Type B pancreatic cell (in vitro differentiated cells): Measurements from ENCODE around the gene STX1B. TPM values are rescaled to one million over a fixed set of nuclear protein-coding genes. Genes with fewer than 3 reads are reported as not detected.

ENCODE experiments used
- DNase-seq: peaks from one replicate; pipeline ENCODE4 v3.0.0; 2021; ENCODE audit warnings: mixed read lengths; ENCODE audit not compliant: unreplicated experiment; ENCODE audit errors: extremely low spot score
- H3K27ac Mint-ChIP-seq: 2 replicates; pipeline ENCODE4 v1.8.0; 2021; ENCODE audit warnings: mild to moderate bottlenecking, mixed read lengths
- H3K27me3 Mint-ChIP-seq: 2 replicates; pipeline ENCODE4 v1.8.0; 2021; ENCODE audit warnings: mixed read lengths
- H3K36me3 Mint-ChIP-seq: 2 replicates; pipeline ENCODE4 v1.8.0; 2021; ENCODE audit warnings: mixed read lengths
- H3K4me1 Mint-ChIP-seq: one replicate; pipeline ENCODE4 v1.8.0; 2021; ENCODE audit warnings: mixed read lengths; ENCODE audit not compliant: unreplicated experiment
- H3K4me3 Mint-ChIP-seq: 2 replicates; pipeline ENCODE4 v1.8.0; 2021; ENCODE audit warnings: mild to moderate bottlenecking, mixed read lengths
- H3K9me3 Mint-ChIP-seq: 2 replicates; pipeline ENCODE4 v1.8.0; 2021; ENCODE audit warnings: mixed read lengths
- total RNA-seq: library from RNA; stranded (reverse); gene quantifications from 2 replicates; pipeline ENCODE4 v1.2.1, GENCODE V29; 2021; ENCODE audit warnings: low replicate concordance
- TF ChIP-seq, protein P1 (sequence below): fragments of 200-600 bp; sonication (generic); conservative IDR thresholded peaks from 2 replicates; pipeline ENCODE4 v1.5.0; 2021; ENCODE audit warnings: antibody characterized with exemption, mild to moderate bottlenecking

The STX1B gene
- total RNA-seq, 1 donor from 2014 or later, result 9.9 TPM

GRCh38 chr16:31002862-31003341, 7.5 kb downstream of the STX1B start:
- H3K4me1 Mint-ChIP-seq, result peaks cover 22% of the 10 kb centered on the region
- H3K27me3 Mint-ChIP-seq, result peaks cover 17% of the 10 kb centered on the region
- TF ChIP-seq, protein P1, sequence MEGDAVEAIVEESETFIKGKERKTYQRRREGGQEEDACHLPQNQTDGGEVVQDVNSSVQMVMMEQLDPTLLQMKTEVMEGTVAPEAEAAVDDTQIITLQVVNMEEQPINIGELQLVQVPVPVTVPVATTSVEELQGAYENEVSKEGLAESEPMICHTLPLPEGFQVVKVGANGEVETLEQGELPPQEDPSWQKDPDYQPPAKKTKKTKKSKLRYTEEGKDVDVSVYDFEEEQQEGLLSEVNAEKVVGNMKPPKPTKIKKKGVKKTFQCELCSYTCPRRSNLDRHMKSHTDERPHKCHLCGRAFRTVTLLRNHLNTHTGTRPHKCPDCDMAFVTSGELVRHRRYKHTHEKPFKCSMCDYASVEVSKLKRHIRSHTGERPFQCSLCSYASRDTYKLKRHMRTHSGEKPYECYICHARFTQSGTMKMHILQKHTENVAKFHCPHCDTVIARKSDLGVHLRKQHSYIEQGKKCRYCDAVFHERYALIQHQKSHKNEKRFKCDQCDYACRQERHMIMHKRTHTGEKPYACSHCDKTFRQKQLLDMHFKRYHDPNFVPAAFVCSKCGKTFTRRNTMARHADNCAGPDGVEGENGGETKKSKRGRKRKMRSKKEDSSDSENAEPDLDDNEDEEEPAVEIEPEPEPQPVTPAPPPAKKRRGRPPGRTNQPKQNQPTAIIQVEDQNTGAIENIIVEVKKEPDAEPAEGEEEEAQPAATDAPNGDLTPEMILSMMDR, result no peak
- no peak overlapping the region for H3K4me3 Mint-ChIP-seq
- no peak for DNase-seq
- peak overlapping the region; percentile 85 for H3K27ac Mint-ChIP-seq
- no peaks in the 10 kb centered on the region for H3K9me3 Mint-ChIP-seq
- no peaks in the 10 kb centered on the region for H3K36me3 Mint-ChIP-seq

DNA sequence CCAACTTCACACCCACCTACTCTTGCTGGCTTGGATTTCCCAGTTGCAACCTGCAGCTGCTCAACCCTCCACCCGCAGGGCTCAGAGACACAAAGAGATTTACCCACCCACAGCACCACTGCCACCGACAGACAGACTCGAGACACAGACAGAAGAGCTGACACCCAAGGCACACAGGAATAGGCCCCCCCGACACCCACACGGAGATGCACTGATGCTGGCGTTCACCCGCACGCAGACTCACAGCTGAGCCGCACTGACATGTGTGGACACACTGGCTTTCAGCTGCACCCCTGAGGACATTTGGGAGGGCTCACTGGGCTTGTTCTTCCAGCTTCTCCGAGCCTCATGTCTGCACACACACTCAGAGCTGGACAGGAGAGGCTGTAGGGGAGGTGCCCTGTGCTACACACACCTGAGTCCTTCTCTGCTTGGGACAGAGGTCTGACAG, 8.2 kb downstream of the STX1B start:
- TF ChIP-seq, protein P1, result no peak
- Mint-ChIP-seq H3K27ac (peak overlapping the region; percentile 85), H3K4me1 (peaks cover 23% of the 10 kb centered on the region), H3K36me3 (no peaks in the 10 kb centered on the region), H3K9me3 (no peaks in the 10 kb centered on the region), H3K4me3 (peak overlapping the region; percentile 75), H3K27me3 (peaks cover 14% of the 10 kb centered on the region)
- DNase-seq, result no peak

DNA sequence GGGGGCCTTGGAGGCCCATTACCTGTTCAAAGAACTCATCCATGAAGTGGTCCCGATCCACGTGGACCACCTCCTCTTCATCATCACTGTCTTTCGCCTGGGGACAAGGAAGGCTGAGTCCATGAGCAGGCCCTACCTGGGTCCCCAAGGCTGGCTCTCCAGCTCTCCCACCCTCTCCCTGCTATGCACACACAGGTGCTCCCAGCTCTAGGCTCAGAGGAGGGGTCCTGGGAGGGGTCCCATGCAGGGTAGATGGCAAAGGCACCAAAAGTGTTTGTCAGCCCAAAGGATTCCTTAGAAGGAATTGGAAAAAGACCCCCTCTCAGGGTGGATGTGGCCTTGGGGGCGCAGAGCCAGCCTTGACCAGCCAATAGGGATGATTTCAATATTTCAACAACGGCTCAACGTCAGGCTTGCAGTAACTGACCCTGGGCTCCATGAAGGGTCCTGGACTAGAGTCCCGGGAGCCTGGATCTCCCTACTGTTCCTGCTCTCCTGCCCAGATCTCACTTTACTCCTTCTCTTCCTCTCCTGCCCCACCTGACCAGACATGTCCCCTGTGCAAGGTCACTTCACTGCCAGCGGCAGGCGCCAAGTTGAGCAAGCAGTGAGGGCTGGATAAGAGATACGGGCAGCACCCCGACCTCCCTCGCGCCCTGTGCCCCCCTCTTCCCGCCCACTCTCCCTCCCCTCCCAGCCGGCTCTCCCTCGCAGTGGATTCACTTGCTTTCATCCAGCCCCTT, 8.8 kb downstream of the STX1B start:
- no peaks in the 10 kb centered on the region for H3K9me3 Mint-ChIP-seq
- H3K4me3 Mint-ChIP-seq, result peak overlapping the region; percentile 75
- H3K27ac Mint-ChIP-seq, result peak overlapping the region; percentile 85
- DNase-seq, result no peak
- H3K27me3 Mint-ChIP-seq, result peaks cover 12% of the 10 kb centered on the region
- H3K36me3 Mint-ChIP-seq, result no peaks in the 10 kb centered on the region
- TF ChIP-seq, protein P1, result no peak
- H3K4me1 Mint-ChIP-seq, result peaks cover 23% of the 10 kb centered on the region

DNA sequence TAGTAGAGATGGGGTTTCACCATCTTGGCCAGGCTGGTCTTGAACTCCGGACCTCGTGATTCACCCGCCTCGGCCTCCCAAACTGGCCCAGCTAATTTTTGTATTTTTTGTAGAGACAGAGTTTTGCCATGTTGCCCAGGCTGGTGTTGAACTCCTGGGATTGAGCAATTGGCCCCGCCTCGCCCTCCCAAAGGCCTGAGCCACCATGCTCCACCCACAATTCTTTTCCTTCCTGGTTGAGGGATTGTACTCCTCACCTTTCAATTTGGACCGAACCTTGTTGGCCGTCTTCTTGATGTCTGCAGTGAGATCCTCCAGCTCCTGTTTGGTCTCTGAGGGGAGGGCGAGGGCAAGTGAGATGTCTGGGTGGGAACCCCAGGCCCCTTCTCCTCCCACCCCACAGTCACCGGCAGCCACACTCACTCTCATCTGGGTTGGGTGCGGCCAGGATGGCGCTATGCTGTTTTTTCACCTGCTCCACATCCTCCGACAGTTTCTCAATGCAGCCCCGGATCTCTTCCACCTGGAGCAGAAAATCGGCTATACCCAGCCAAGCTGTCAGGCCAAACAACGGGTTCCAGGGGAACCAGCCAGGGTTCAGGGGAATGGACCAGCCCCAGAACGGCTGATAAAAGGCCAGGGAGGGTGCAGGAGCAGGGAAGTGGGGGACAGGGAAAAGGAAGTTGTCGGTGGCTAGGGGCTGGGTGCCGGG, 9.6 kb downstream of the STX1B start:
- Mint-ChIP-seq H3K9me3 (no peaks in the 10 kb centered on the region), H3K27me3 (peaks cover 11% of the 10 kb centered on the region), H3K4me3 (no peak overlapping the region), H3K36me3 (peaks cover 4% of the 10 kb centered on the region), H3K4me1 (peaks cover 17% of the 10 kb centered on the region), H3K27ac (no peak overlapping the region)
- no peak for DNase-seq
- TF ChIP-seq, protein P1, result no peak

GRCh38 chr16:30998852-30999761, 11.3 kb downstream of the STX1B start:
- Mint-ChIP-seq H3K4me3 (no peak overlapping the region), H3K4me1 (peaks cover 17% of the 10 kb centered on the region), H3K27ac (no peak overlapping the region), H3K9me3 (no peaks in the 10 kb centered on the region), H3K36me3 (peaks cover 4% of the 10 kb centered on the region), H3K27me3 (peaks cover 18% of the 10 kb centered on the region)
- TF ChIP-seq, protein P1, result no peak
- no peak for DNase-seq
